ENCODE results near the gene CHGA. TPM values are rescaled to one million over a fixed set of nuclear protein-coding genes. Genes with fewer than 3 reads are reported as not detected.
A peak's percentile ranks its signal among the peaks of the same experiment; 100 is the strongest.

The CHGA gene
- total and polyA plus RNA-seq, 2 of the 13 experiments (the other 11 are each of a cell fraction or from before 2014, with no cell fraction given), result not detected

- TF ChIP-seq ARID5B (CRISPR knock-in tag; IDR thresholded peaks at IDR 0.05) (peak; percentile 36; the same call in 1 of the 2 replicates), SOX13 (IDR thresholded peaks at IDR 0.05) (no peak), SOX13 (CRISPR knock-in tag; conservative IDR thresholded peaks at IDR 0.05 in 1 of 2, IDR thresholded peaks at IDR 0.05 in 1 of 2) (peak in 1 of 2 experiments; percentile 56; a peak in 1 of 4 replicates), ZNF687 (CRISPR knock-in tag; IDR thresholded peaks at IDR 0.05) (peak; percentile 46), PPARG (CRISPR knock-in tag; conservative IDR thresholded peaks at IDR 0.05) (peak; percentile 51; the same call in 1 of the 2 replicates), TCF7 (IDR thresholded peaks at IDR 0.05; ENCODE audit: low read depth) (0 out of 2 replicates have a peak, but pooled peaks have one; percentile 11), SOX5 (CRISPR knock-in tag; IDR thresholded peaks at IDR 0.05; ENCODE audit: borderline replicate concordance) (peak; percentile 68; the same call in 1 of the 2 replicates), NR2F2 (IDR thresholded peaks at IDR 0.05; ENCODE audit: borderline replicate concordance, low read depth) (peak; percentile 39; the same call in 1 of the 2 replicates), ZBTB38 (CRISPR knock-in tag; IDR thresholded peaks at IDR 0.05) (peak; percentile 55; the same call in 1 of the 2 replicates), HOMEZ (CRISPR knock-in tag; IDR thresholded peaks at IDR 0.05; ENCODE audit: low read depth) (no peak), ZNF775 (CRISPR knock-in tag; IDR thresholded peaks at IDR 0.05; ENCODE audit: borderline replicate concordance) (no peak), MAX (IDR thresholded peaks at IDR 0.05) (0 out of 2 replicates have a peak, but pooled peaks have one; percentile 28), ZFAT (CRISPR knock-in tag; conservative IDR thresholded peaks at IDR 0.05) (no peak), ZNF614 (CRISPR knock-in tag; IDR thresholded peaks at IDR 0.05; ENCODE audit: borderline replicate concordance) (peak; percentile 56; the same call in 1 of the 2 replicates), PITX1 (CRISPR knock-in tag; IDR thresholded peaks at IDR 0.05) (0 out of 2 replicates have a peak, but pooled peaks have one; percentile 37), RARA (CRISPR knock-in tag; IDR thresholded peaks at IDR 0.05) (peak; percentile 71), ATF2 (CRISPR knock-in tag; IDR thresholded peaks at IDR 0.05) (no peak)
Measured at GRCh38 chr14:92963301-92964123, 40.6 kb downstream of the CHGA start (continued).
